ENCODE results near the gene ARL6IP5.

DNA sequence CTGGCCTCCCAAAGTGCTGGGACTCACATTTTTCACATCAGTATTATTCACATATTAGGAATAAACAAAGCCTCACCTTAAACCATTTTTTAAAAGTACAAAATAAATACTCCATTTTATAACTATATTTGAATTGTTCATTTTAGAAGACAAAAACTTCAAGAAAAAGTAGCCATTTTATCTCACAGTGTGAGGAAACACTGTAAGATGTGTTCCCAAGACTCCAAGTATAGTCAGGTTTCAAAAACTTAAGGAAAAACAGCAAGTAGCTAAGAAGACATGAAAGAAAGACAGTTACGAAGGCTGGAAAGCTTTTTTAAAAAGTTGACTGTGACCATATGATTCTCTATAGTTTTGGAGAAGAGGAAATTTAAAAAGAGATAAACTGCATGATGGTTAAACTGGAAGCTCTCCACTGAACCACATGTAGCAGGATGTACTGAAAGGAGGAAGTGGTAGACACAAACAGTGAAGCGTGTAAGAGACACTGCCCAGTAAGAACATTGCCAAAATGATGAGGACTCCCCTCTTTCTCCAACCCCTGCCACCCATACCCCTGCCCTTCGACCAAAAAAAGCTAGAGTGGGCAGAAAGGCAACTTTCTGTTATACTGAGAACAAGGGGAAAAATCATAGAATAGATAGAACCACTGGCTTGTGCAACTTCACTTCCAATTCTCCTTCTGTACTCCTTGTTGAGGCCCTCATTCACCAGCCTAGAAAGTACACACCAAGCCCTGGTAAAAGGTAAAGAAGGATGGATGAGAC, 26.4 kb upstream of the ARL6IP5 start:
- TF ChIP-seq POLR2A (IDR thresholded peaks at IDR 0.05; ENCODE audit: low read depth) (no peak), CTCF (IDR thresholded peaks at IDR 0.05) (no peak), EP300 (IDR thresholded peaks at IDR 0.05) (no peak)

Data from esophagus muscularis mucosa (tissue), 4 donors.